ENCODE measurements around the gene NDC80. TPM values are rescaled to one million over a fixed set of nuclear protein-coding genes. Genes with fewer than 3 reads are reported as not detected.
A peak's percentile ranks its signal among the peaks of the same experiment; 100 is the strongest.

The NDC80 gene
- total and polyA plus RNA-seq, 4 donors: 0.29 to 2.4 (median 1.6) TPM

DNA sequence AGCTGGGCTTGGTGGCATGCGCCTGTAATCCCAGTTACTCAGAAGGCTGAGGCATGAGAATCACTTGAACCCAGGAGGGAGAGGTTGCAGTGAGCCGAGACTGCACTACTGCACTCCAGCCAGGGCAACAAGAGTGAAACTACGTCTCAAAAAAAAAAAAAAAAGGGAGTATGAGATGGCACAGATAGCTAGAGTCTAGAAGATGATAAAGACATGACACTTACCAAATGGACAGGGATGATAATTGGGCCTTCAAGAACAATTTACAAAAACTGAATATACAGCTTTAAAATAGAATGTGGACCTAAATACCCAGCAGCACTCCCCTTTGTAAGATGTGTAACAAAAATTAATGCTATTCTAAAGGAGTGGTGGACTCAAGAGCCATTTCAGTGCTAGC is 2.8 kb upstream of the NDC80 start:
- intact Hi-C loops (cut with DNase I): no loop called here
- H3K4me1 ChIP-seq (ENCODE audit: control insufficient read depth in 1 of 2, insufficient read depth in 2 of 2, low read length in 2 of 2): peaks cover 0 to 3% of the 10 kb centered on the region in 2 donors
- no peaks in the 10 kb centered on the region for H3K9me3 ChIP-seq (ENCODE audit: control insufficient read depth, low read length)
- no peaks in the 10 kb centered on the region for H3K27me3 ChIP-seq (ENCODE audit: control insufficient read depth in 1 of 2, insufficient read depth in 2 of 2, low read length in 1 of 2)
- 93 to 94% methylated on average over 3 of the region's 3 CpGs for WGBS, 2 donors
- H3K36me3 ChIP-seq (ENCODE audit: control insufficient read depth in 1 of 2, insufficient read depth in 2 of 2, low read length in 1 of 2): no peaks in the 10 kb centered on the region
- H3K27ac ChIP-seq (ENCODE audit: low read depth in 1 of 2, low read length in 2 of 2): no peak overlapping the region
- no peak overlapping the region for H3K4me3 ChIP-seq (ENCODE audit: low read length in 2 of 2)
- ATAC-seq (ENCODE audit: low FRiP score) (no peak), DNase-seq (no peak)

GRCh38 chr18:2569338-2570207 is 1.8 kb upstream of the NDC80 start:
- Histone ChIP-seq H3K27me3 (ENCODE audit: control insufficient read depth in 1 of 2, insufficient read depth in 2 of 2, low read length in 1 of 2) (no peaks in the 10 kb centered on the region), H3K9me3 (ENCODE audit: control insufficient read depth, low read length) (no peaks in the 10 kb centered on the region), H3K4me3 (ENCODE audit: low read length in 2 of 2) (no peak overlapping the region), H3K36me3 (ENCODE audit: control insufficient read depth in 1 of 2, insufficient read depth in 2 of 2, low read length in 1 of 2) (no peaks in the 10 kb centered on the region), H3K27ac (ENCODE audit: low read depth in 1 of 2, low read length in 2 of 2) (no peak overlapping the region), H3K4me1 (ENCODE audit: control insufficient read depth in 1 of 2, insufficient read depth in 2 of 2, low read length in 2 of 2) (peaks cover 0 to 3% of the 10 kb centered on the region in 2 donors)
- intact Hi-C loops (cut with DNase I): loop anchor here (5.0 to 10.0 kb wide), 2 partner anchors 75 to 83 kb away; no protein-coding TSS in a partner anchor
- ATAC-seq (ENCODE audit: low FRiP score) (no peak), DNase-seq (no peak)
- WGBS, 2 donors: 80 to 83% methylated on average over 10 of the region's 10 CpGs

GRCh38 chr18:2570772-2571199 is 571 bp upstream of the NDC80 start:
- ATAC-seq (ENCODE audit: low FRiP score) (peak; percentile 85), DNase-seq (peak; percentile 75 to 91)
- Histone ChIP-seq H3K4me1 (ENCODE audit: control insufficient read depth in 1 of 2, insufficient read depth in 2 of 2, low read length in 2 of 2) (peaks cover 0 to 3% of the 10 kb centered on the region in 2 donors), H3K27me3 (ENCODE audit: control insufficient read depth in 1 of 2, insufficient read depth in 2 of 2, low read length in 1 of 2) (no peaks in the 10 kb centered on the region), H3K9me3 (ENCODE audit: control insufficient read depth, low read length) (no peaks in the 10 kb centered on the region), H3K4me3 (ENCODE audit: low read length in 2 of 2) (peak overlapping the region; percentile 47 to 57), H3K36me3 (ENCODE audit: control insufficient read depth in 1 of 2, insufficient read depth in 2 of 2, low read length in 1 of 2) (no peaks in the 10 kb centered on the region), H3K27ac (ENCODE audit: low read depth in 1 of 2, low read length in 2 of 2) (peak overlapping the region; percentile 68 to 96)
- 0% methylated on average over 16 of the region's 16 CpGs for whole genome bisulfite sequencing, 2 donors
- intact Hi-C loops (cut with DNase I): loop anchor here (5.0 to 10.0 kb wide), 2 partner anchors 74 to 82 kb away; no protein-coding TSS in a partner anchor

- ATAC-seq (ENCODE audit: low FRiP score) (no peak), DNase-seq (no peak)
- H3K4me1 ChIP-seq (ENCODE audit: control insufficient read depth in 1 of 2, insufficient read depth in 2 of 2, low read length in 2 of 2): peaks cover 0 to 3% of the 10 kb centered on the region in 2 donors
- intact Hi-C loops (cut with DNase I): loop anchor here (5.0 to 10.0 kb wide), 2 partner anchors 73 to 80 kb away; no protein-coding TSS in a partner anchor
- H3K36me3 ChIP-seq (ENCODE audit: control insufficient read depth in 1 of 2, insufficient read depth in 2 of 2, low read length in 1 of 2): no peaks in the 10 kb centered on the region
- no peaks in the 10 kb centered on the region for H3K27me3 ChIP-seq (ENCODE audit: control insufficient read depth in 1 of 2, insufficient read depth in 2 of 2, low read length in 1 of 2)
- WGBS, 2 donors: 4 to 7% methylated on average over 1 of the region's 1 CpG
- H3K4me3 ChIP-seq (ENCODE audit: low read length in 2 of 2): no peak overlapping the region
- H3K27ac ChIP-seq (ENCODE audit: low read depth in 1 of 2, low read length in 2 of 2): no peak overlapping the region
- no peaks in the 10 kb centered on the region for H3K9me3 ChIP-seq (ENCODE audit: control insufficient read depth, low read length)
Observed at GRCh38 chr18:2572171-2572569, 813 bp downstream of the NDC80 start.

DNA sequence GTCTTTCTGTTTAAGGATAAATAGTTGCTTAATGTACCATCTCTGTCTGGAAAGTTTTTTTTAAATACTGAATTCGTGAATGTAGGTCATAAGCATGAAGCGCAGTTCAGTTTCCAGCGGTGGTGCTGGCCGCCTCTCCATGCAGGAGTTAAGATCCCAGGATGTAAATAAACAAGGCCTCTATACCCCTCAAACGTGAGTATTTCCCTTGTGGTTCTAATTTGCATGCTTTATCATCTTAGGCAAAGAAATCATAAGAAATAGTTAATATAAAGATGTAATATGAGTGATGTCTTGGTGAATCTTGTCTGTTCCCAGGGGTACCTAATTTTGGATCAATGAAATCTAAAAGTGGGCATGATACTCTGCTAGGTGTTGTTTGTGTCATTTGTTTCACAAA is 1.5 kb downstream of the NDC80 start:
- no peak for DNase-seq
- Histone ChIP-seq H3K27ac (ENCODE audit: low read depth in 1 of 2, low read length in 2 of 2) (no peak overlapping the region), H3K9me3 (ENCODE audit: control insufficient read depth, low read length) (no peaks in the 10 kb centered on the region), H3K36me3 (ENCODE audit: control insufficient read depth in 1 of 2, insufficient read depth in 2 of 2, low read length in 1 of 2) (no peaks in the 10 kb centered on the region), H3K4me1 (ENCODE audit: control insufficient read depth in 1 of 2, insufficient read depth in 2 of 2, low read length in 2 of 2) (peaks cover 0 to 3% of the 10 kb centered on the region in 2 donors), H3K4me3 (ENCODE audit: low read length in 2 of 2) (no peak overlapping the region), H3K27me3 (ENCODE audit: control insufficient read depth in 1 of 2, insufficient read depth in 2 of 2, low read length in 1 of 2) (no peaks in the 10 kb centered on the region)
- intact Hi-C loops (cut with DNase I): loop anchor here (5.0 to 10.0 kb wide), 2 partner anchors 72 to 79 kb away; no protein-coding TSS in a partner anchor
- ATAC-seq (ENCODE audit: low FRiP score): no peak
- WGBS, 2 donors: 22 to 30% methylated on average over 5 of the region's 5 CpGs

DNA sequence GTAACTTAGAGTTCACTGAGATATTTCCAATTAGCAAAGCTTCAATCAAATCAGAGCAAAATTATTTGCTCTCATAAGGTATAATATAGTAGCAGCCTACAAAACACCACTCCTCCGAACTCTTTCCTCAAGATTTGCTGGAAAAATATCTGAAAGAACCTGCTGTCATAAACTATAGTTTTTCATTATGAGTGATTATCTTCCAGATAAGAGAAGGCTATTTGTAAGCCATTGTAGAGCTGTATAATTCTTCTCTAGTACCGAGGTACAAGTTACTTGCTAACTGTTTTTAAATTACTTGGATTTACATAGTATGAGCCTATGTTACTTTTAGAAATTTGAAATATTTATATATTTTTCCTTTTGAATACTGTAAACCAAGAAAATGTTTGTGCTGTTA is 2.1 kb downstream of the NDC80 start:
- DNase-seq: no peak
- WGBS, 2 donors: 17 to 29% methylated on average over 2 of the region's 2 CpGs
- H3K4me3 ChIP-seq (ENCODE audit: low read length in 2 of 2): no peak overlapping the region
- H3K27me3 ChIP-seq (ENCODE audit: control insufficient read depth in 1 of 2, insufficient read depth in 2 of 2, low read length in 1 of 2): no peaks in the 10 kb centered on the region
- no peak for ATAC-seq (ENCODE audit: low FRiP score)
- H3K36me3 ChIP-seq (ENCODE audit: control insufficient read depth in 1 of 2, insufficient read depth in 2 of 2, low read length in 1 of 2): no peaks in the 10 kb centered on the region
- H3K4me1 ChIP-seq (ENCODE audit: control insufficient read depth in 1 of 2, insufficient read depth in 2 of 2, low read length in 2 of 2): peaks cover 0 to 3% of the 10 kb centered on the region in 2 donors
- H3K27ac ChIP-seq (ENCODE audit: low read depth in 1 of 2, low read length in 2 of 2): no peak overlapping the region
- intact Hi-C loops (cut with DNase I): loop anchor here (5.0 to 10.0 kb wide), 2 partner anchors 71 to 79 kb away; no protein-coding TSS in a partner anchor
- no peaks in the 10 kb centered on the region for H3K9me3 ChIP-seq (ENCODE audit: control insufficient read depth, low read length)

GRCh38 chr18:2587788-2588187 is 16.4 kb downstream of the NDC80 start:
- no peak overlapping the region for H3K4me3 ChIP-seq (ENCODE audit: low read length in 2 of 2)
- 36 to 39% methylated on average over 3 of the region's 3 CpGs for WGBS, 2 donors
- no peaks in the 10 kb centered on the region for H3K4me1 ChIP-seq (ENCODE audit: control insufficient read depth in 1 of 2, insufficient read depth in 2 of 2, low read length in 2 of 2)
- ATAC-seq (ENCODE audit: low FRiP score) (no peak), DNase-seq (no peak)
- no peaks in the 10 kb centered on the region for H3K36me3 ChIP-seq (ENCODE audit: control insufficient read depth in 1 of 2, insufficient read depth in 2 of 2, low read length in 1 of 2)
- intact Hi-C loops (cut with DNase I): no loop called here
- no peaks in the 10 kb centered on the region for H3K27me3 ChIP-seq (ENCODE audit: control insufficient read depth in 1 of 2, insufficient read depth in 2 of 2, low read length in 1 of 2)
- H3K27ac ChIP-seq (ENCODE audit: low read depth in 1 of 2, low read length in 2 of 2): no peak overlapping the region
- H3K9me3 ChIP-seq (ENCODE audit: control insufficient read depth, low read length): no peaks in the 10 kb centered on the region

GRCh38 chr18:2588666-2589344 is 17.4 kb downstream of the NDC80 start:
- Histone ChIP-seq H3K36me3 (ENCODE audit: control insufficient read depth in 1 of 2, insufficient read depth in 2 of 2, low read length in 1 of 2) (no peaks in the 10 kb centered on the region), H3K4me1 (ENCODE audit: control insufficient read depth in 1 of 2, insufficient read depth in 2 of 2, low read length in 2 of 2) (no peaks in the 10 kb centered on the region), H3K4me3 (ENCODE audit: low read length in 2 of 2) (no peak overlapping the region), H3K9me3 (ENCODE audit: control insufficient read depth, low read length) (no peaks in the 10 kb centered on the region), H3K27me3 (ENCODE audit: control insufficient read depth in 1 of 2, insufficient read depth in 2 of 2, low read length in 1 of 2) (no peaks in the 10 kb centered on the region), H3K27ac (ENCODE audit: low read depth in 1 of 2, low read length in 2 of 2) (no peak overlapping the region)
- ATAC-seq (ENCODE audit: low FRiP score) (no peak), DNase-seq (no peak)
- intact Hi-C loops (cut with DNase I): no loop called here
- WGBS, 2 donors: 64 to 72% methylated on average over 5 of the region's 5 CpGs

Measured in aorta (tissue), 5 donors.